HG02571 (cell line): ENCODE data around the gene PSMA7.

Experiments
- ATAC-seq: cut with Tn5 transposase; IDR thresholded peaks from one replicate; pipeline ENCODE4 v1.9.1; 2021; ENCODE audit warnings: mild to moderate bottlenecking, moderate library complexity; ENCODE audit not compliant: unreplicated experiment

The PSMA7 gene

GRCh38 chr20:62172666-62173065 is 29.5 kb upstream of the PSMA7 start:
- no peak for ATAC-seq

GRCh38 chr20:62171245-62171644 is 28.1 kb upstream of the PSMA7 start:
- ATAC-seq = no peak

- no peak for ATAC-seq
Observed at GRCh38 chr20:62170536-62170935, 27.3 kb upstream of the PSMA7 start.

GRCh38 chr20:62168890-62169435 is 25.8 kb upstream of the PSMA7 start:
- ATAC-seq = no peak

GRCh38 chr20:62168061-62168460 is 24.9 kb upstream of the PSMA7 start:
- no peak for ATAC-seq

GRCh38 chr20:62167474-62167873 is 24.3 kb upstream of the PSMA7 start:
- no peak for ATAC-seq

GRCh38 chr20:62165762-62166399 is 22.7 kb upstream of the PSMA7 start:
- ATAC-seq = no peak

GRCh38 chr20:62164879-62165761 is 21.9 kb upstream of the PSMA7 start:
- ATAC-seq = no peak

GRCh38 chr20:62163986-62164762 is 21.0 kb upstream of the PSMA7 start:
- ATAC-seq = no peak

- ATAC-seq = no peak
Observed at GRCh38 chr20:62163485-62163865, 20.3 kb upstream of the PSMA7 start.

GRCh38 chr20:62162765-62163484 is 19.7 kb upstream of the PSMA7 start:
- no peak for ATAC-seq

- ATAC-seq = no peak
Observed at GRCh38 chr20:62161347-62161746, 18.2 kb upstream of the PSMA7 start.

GRCh38 chr20:62160876-62161275 is 17.7 kb upstream of the PSMA7 start:
- ATAC-seq = no peak

- ATAC-seq = no peak
Observed at GRCh38 chr20:62160253-62160652, 17.1 kb upstream of the PSMA7 start.

GRCh38 chr20:62159839-62160238 is 16.6 kb upstream of the PSMA7 start:
- no peak for ATAC-seq

- no peak for ATAC-seq
Observed at GRCh38 chr20:62159052-62159451, 15.9 kb upstream of the PSMA7 start.

GRCh38 chr20:62158541-62158940 is 15.3 kb upstream of the PSMA7 start:
- no peak for ATAC-seq

- no peak for ATAC-seq
Observed at GRCh38 chr20:62158088-62158400, 14.8 kb upstream of the PSMA7 start.

GRCh38 chr20:62157387-62158087 is 14.3 kb upstream of the PSMA7 start:
- ATAC-seq = no peak
